Retinal pigment epithelial cell (primary cell): Measurements from ENCODE around the gene STRN3.
A peak's percentile ranks its signal among the peaks of the same experiment; 100 is the strongest.
"Not testable (repeated sequence)": the region's sequence is repeated elsewhere in the genome, so short reads cannot be mapped to it uniquely, and the experiment has no call there.

Experiments
- DNase-seq: peaks from one replicate; pipeline ENCODE4 v3.0.0-alpha.2; 2010; ENCODE audit warnings: low read depth
- H3K4me3 ChIP-seq: 2 replicates; pipeline ENCODE4 v1.5.1; 2011; ENCODE audit warnings: mild to moderate bottlenecking, low read length, control low read depth, moderate library complexity
- CTCF ChIP-seq: conservative IDR thresholded peaks from 2 replicates; pipeline ENCODE4 v1.5.1; 2011; ENCODE audit warnings: low read depth, low read length, control low read depth, inconsistent platforms

The STRN3 gene, protein sequence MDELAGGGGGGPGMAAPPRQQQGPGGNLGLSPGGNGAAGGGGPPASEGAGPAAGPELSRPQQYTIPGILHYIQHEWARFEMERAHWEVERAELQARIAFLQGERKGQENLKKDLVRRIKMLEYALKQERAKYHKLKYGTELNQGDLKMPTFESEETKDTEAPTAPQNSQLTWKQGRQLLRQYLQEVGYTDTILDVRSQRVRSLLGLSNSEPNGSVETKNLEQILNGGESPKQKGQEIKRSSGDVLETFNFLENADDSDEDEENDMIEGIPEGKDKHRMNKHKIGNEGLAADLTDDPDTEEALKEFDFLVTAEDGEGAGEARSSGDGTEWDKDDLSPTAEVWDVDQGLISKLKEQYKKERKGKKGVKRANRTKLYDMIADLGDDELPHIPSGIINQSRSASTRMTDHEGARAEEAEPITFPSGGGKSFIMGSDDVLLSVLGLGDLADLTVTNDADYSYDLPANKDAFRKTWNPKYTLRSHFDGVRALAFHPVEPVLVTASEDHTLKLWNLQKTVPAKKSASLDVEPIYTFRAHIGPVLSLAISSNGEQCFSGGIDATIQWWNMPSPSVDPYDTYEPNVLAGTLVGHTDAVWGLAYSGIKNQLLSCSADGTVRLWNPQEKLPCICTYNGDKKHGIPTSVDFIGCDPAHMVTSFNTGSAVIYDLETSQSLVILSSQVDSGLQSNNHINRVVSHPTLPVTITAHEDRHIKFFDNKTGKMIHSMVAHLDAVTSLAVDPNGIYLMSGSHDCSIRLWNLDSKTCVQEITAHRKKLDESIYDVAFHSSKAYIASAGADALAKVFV

DNA sequence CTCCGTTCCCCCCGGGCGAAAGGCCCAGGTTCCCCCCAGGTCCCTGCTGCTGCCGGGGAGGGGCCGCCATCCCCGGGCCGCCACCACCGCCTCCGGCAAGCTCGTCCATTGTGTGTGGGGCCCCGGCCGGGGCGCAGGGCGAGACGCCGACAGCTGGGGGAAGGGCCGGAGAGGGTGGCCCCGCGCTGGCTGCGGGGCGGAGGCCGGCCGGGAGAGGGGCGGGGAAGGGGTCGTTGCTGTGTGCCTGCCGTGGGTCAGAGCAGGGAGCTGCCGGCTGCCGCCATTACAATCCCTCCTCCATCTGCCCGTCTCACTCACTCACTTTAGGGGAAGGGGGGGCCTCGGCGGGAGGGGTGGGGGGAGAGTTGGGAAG, at the start of gene STRN3:
STRN3 (minus strand) TSS at position 303 of the 373 bp plus-strand sequence; CDS start at position 109, 194 bp downstream.
- no peak for TF ChIP-seq CTCF
- no peak for DNase-seq
- peak within 1 kb of the TSS; percentile 97 for H3K4me3 ChIP-seq

DNA sequence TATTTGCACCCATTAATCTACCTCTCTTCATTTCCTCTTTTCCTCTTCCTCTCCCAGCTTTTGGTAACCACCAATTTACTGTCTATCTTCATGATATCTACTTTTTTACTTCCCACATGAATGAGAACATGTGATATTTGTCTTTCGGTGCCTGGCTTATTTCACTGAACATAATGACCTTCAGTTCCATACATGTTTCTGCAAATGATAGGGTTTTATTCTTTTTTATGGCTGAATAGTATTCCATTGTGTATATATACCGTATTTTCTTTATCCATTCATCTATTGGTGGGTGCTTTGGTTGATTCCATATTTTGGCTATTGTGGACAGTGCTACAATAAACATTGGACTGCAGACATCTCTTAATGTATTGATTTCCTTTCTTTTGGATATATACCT, 49.0 kb upstream of the STRN3 start:
- no peak for DNase-seq

DNA sequence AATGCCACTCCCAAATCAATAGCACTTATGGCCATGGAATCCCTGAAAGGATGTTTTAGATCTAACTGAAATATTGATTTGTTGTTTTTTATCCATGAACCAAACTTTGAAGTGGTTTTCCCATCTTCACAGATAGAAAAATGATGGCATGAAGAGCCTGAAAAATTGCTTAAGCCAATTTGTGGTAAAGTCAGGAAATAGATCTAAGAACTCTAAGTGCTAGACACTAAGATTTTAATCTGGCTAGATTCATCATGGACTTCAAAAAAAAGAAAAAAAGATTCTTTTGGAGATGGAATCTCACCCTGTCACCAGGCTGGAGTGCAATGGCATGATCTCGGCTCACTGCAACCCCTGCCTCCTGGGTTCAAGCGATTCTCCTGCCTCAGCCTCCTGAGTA, 45.0 kb upstream of the STRN3 start:
- DNase-seq = no peak
- TF ChIP-seq CTCF = no peak
- no peak overlapping the region for H3K4me3 ChIP-seq

More for the DNA sequence above, 49.0 kb upstream of the STRN3 start:
- H3K4me3 ChIP-seq = no peak overlapping the region
- no peak for TF ChIP-seq CTCF

DNA sequence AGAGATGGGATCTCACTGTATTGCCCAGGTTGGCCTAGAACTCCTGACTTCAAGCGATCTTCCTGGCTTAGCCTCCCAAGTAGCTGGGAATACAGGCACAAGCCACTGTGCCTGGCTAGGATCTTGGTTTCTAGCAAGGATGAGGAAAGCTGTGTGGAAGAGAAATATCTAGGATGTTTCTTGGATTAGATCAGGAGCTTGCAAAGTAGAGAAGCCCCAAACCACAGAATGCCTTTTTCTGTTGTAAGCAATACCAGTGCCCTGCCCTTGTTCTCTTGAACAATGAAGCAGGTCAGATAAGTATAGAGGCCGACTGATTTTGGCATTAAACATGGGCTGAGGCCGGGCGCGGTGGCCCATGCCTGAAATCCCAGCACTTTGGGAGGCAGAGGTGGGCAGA, 44.3 kb upstream of the STRN3 start:
- DNase-seq = peak; percentile 23
- no peak for TF ChIP-seq CTCF
- no peak overlapping the region for H3K4me3 ChIP-seq

DNA sequence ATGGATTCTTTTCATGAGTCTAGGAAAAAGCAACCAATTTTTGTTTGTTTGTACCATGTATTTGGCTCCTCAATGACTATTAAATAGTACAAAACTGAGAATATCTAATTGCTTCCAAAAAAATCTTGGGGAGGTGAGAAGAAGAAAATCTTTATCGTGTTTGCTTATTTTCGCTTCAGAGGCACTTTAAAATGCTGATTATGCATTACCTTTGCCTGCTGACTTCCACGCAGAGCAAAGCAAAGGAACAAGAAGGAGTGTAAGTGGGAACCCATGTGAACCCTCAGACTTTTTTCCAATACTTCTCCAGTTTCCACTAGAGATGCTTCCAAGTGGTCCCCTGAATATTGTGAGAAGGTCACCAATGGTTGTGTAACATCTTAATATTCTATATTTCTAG, 43.2 kb upstream of the STRN3 start:
- no peak for DNase-seq
- no peak for TF ChIP-seq CTCF
- no peak overlapping the region for H3K4me3 ChIP-seq

- TF ChIP-seq CTCF = no peak
- H3K4me3 ChIP-seq = no peak overlapping the region
- DNase-seq = no peak
Measured at GRCh38 chr14:31068235-31068634, 42.1 kb upstream of the STRN3 start.

DNA sequence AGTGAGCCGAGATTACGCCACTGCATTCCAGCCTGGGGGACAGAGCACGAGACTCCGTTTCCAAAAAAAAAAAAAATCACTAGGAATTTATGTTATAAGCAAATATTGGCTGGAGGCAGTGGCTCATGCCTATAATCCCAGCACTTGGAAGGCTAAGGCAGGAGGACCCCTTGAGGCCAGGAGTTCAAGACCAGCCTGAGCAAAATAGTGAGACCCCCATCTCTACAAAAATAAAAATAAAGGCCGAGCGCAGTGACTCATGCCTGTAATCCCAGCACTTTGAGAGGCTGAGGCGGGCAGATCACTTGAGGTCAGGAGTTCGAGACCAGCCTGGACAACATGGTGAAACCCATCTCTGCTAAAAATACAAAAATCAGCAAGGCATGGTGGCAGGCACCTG, 36.7 kb upstream of the STRN3 start:
- not testable (repeated sequence) for H3K4me3 ChIP-seq, DNase-seq
